ENCODE data around the gene MTHFD2L.
"Not testable (repeated sequence)": the region's sequence is repeated elsewhere in the genome, so short reads cannot be mapped to it uniquely, and the experiment has no call there.

MTHFD2L gene

DNA sequence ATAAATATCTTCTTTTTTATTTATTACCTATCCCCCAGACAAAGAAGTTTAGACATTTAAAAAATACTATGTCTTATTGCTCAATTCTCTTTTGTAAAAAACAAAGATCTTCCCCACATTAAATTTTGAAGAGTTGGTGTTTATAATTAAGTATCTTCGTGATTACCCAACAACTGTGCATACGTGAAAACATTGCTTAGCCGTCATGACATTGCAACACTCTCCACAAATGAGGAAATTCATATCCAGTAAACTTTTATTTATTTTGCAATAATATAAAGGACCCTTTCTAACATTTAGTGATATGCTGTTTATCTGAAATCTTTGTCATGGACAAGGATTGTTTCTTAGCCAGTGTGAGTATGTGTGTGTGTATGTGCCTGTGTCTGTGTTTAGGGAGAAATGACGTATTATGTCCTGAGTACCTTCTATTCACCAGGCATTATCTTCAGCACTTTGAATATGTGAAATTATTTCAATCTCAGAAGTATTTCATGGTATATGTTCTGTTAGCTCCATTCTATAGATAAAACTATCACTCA is 180.9 kb downstream of the MTHFD2L start:
- Histone ChIP-seq H3K9me3 (ENCODE audit: insufficient read depth, low read length) (no peaks in the 10 kb centered on the region), H3K9me2 (replicated peaks; ENCODE audit: insufficient read depth, low read length) (no peaks in the 10 kb centered on the region), H3K79me2 (ENCODE audit: insufficient read depth, low read length) (no peaks in the 10 kb centered on the region), H3K4me2 (ENCODE audit: low read depth, low read length, poor library complexity, severe bottlenecking) (no peak overlapping the region), H3K27me3 (ENCODE audit: low read length) (no peaks in the 10 kb centered on the region), H3K36me3 (ENCODE audit: low read length) (no peaks in the 10 kb centered on the region), H4K20me1 (ENCODE audit: low read depth, low read length) (no peaks in the 10 kb centered on the region), H3F3A (ENCODE audit: insufficient read depth) (no peaks in the 10 kb centered on the region), H2AFZ (ENCODE audit: low read depth, low read length, severe bottlenecking) (no peak overlapping the region), H3K27ac (ENCODE audit: low read depth, low read length) (no peak overlapping the region), H3K9ac (ENCODE audit: low read length) (no peak overlapping the region), H3K4me3 (ENCODE audit: insufficient read depth, low read length, poor library complexity, severe bottlenecking) (no peak overlapping the region)
- TF ChIP-seq EZH2phosphoT487 (conservative IDR thresholded peaks at IDR 0.05; ENCODE audit: low read length) = no peak
- TF ChIP-seq, protein P1, sequence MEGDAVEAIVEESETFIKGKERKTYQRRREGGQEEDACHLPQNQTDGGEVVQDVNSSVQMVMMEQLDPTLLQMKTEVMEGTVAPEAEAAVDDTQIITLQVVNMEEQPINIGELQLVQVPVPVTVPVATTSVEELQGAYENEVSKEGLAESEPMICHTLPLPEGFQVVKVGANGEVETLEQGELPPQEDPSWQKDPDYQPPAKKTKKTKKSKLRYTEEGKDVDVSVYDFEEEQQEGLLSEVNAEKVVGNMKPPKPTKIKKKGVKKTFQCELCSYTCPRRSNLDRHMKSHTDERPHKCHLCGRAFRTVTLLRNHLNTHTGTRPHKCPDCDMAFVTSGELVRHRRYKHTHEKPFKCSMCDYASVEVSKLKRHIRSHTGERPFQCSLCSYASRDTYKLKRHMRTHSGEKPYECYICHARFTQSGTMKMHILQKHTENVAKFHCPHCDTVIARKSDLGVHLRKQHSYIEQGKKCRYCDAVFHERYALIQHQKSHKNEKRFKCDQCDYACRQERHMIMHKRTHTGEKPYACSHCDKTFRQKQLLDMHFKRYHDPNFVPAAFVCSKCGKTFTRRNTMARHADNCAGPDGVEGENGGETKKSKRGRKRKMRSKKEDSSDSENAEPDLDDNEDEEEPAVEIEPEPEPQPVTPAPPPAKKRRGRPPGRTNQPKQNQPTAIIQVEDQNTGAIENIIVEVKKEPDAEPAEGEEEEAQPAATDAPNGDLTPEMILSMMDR (IDR thresholded peaks at IDR 0.05; ENCODE audit: insufficient read depth, low read length, poor library complexity, severe bottlenecking) = no peak

DNA sequence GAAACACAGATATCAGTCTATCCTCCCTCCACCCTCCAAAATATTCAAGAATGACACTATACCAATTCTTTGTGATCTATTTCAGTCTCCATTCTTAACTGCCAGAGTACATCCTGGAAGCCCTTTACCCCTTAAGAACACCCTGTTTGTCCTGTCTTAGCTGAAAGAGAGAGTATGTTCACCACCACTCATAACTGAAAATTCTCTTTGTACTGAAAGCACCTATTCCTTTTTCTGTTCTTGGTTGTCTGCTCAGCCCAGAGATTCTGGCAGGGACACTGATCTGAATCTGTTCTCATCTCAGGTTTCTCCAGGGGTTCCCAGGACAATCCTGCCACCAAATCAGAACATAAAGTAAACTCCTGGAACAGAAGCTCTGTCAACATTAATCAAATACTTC is 181.6 kb downstream of the MTHFD2L start:
- Histone ChIP-seq H3K9ac (ENCODE audit: low read length) (no peak overlapping the region), H3K27ac (ENCODE audit: low read depth, low read length) (no peak overlapping the region), H3F3A (ENCODE audit: insufficient read depth) (no peaks in the 10 kb centered on the region), H3K79me2 (ENCODE audit: insufficient read depth, low read length) (no peaks in the 10 kb centered on the region), H3K9me2 (replicated peaks; ENCODE audit: insufficient read depth, low read length) (no peaks in the 10 kb centered on the region), H3K27me3 (ENCODE audit: low read length) (no peaks in the 10 kb centered on the region), H3K4me3 (ENCODE audit: insufficient read depth, low read length, poor library complexity, severe bottlenecking) (no peak overlapping the region), H4K20me1 (ENCODE audit: low read depth, low read length) (no peaks in the 10 kb centered on the region), H2AFZ (ENCODE audit: low read depth, low read length, severe bottlenecking) (no peak overlapping the region), H3K4me2 (ENCODE audit: low read depth, low read length, poor library complexity, severe bottlenecking) (no peak overlapping the region), H3K36me3 (ENCODE audit: low read length) (no peaks in the 10 kb centered on the region), H3K9me3 (ENCODE audit: insufficient read depth, low read length) (no peaks in the 10 kb centered on the region)
- TF ChIP-seq EZH2phosphoT487 (conservative IDR thresholded peaks at IDR 0.05; ENCODE audit: low read length) = no peak
- TF ChIP-seq, protein P1 (IDR thresholded peaks at IDR 0.05; ENCODE audit: insufficient read depth, low read length, poor library complexity, severe bottlenecking) = no peak

GRCh38 chr4:74340421-74340820 is 182.5 kb downstream of the MTHFD2L start:
- not testable (repeated sequence) for H3K79me2 ChIP-seq (ENCODE audit: insufficient read depth, low read length); H3K4me2 ChIP-seq (ENCODE audit: low read depth, low read length, poor library complexity, severe bottlenecking); H4K20me1 ChIP-seq (ENCODE audit: low read depth, low read length); H2AFZ ChIP-seq (ENCODE audit: low read depth, low read length, severe bottlenecking); H3K36me3 ChIP-seq (ENCODE audit: low read length); H3K9me3 ChIP-seq (ENCODE audit: insufficient read depth, low read length); H3K27me3 ChIP-seq (ENCODE audit: low read length); H3K9me2 ChIP-seq (replicated peaks; ENCODE audit: insufficient read depth, low read length); H3K9ac ChIP-seq (ENCODE audit: low read length); H3K27ac ChIP-seq (ENCODE audit: low read depth, low read length); H3K4me3 ChIP-seq (ENCODE audit: insufficient read depth, low read length, poor library complexity, severe bottlenecking); H3F3A ChIP-seq (ENCODE audit: insufficient read depth)

DNA sequence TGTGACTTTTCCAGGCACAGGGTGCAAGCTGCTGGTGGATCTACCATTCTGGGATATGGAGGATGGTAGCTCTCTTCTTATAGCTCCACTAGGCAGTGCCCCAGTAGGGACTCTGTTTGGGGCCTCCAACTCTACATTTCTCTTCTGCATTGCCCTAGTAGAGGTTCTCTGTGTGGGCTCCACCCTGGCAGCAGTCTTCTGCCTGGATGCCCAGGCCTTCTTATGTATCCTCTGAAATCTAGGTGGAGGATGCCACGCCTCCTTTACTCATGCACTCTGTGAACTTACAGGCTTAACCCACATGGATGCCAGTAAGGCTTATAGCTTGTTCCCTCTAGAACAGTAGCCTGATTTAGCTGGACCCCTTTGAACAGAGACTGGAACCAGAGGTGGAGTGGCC is 186.1 kb downstream of the MTHFD2L start:
- no peaks in the 10 kb centered on the region for H3K9me3 ChIP-seq (ENCODE audit: insufficient read depth, low read length)
- no peaks in the 10 kb centered on the region for H3F3A ChIP-seq (ENCODE audit: insufficient read depth)
- no peak overlapping the region for H3K4me3 ChIP-seq (ENCODE audit: insufficient read depth, low read length, poor library complexity, severe bottlenecking)
- TF ChIP-seq EZH2phosphoT487 (conservative IDR thresholded peaks at IDR 0.05; ENCODE audit: low read length) = no peak
- TF ChIP-seq, protein P1 (IDR thresholded peaks at IDR 0.05; ENCODE audit: insufficient read depth, low read length, poor library complexity, severe bottlenecking) = no peak
- no peaks in the 10 kb centered on the region for H3K36me3 ChIP-seq (ENCODE audit: low read length)
- no peak overlapping the region for H3K9ac ChIP-seq (ENCODE audit: low read length)
- H3K27ac ChIP-seq (ENCODE audit: low read depth, low read length) = no peak overlapping the region
- H3K79me2 ChIP-seq (ENCODE audit: insufficient read depth, low read length) = no peaks in the 10 kb centered on the region
- H3K4me2 ChIP-seq (ENCODE audit: low read depth, low read length, poor library complexity, severe bottlenecking) = no peak overlapping the region
- no peaks in the 10 kb centered on the region for H3K9me2 ChIP-seq (replicated peaks; ENCODE audit: insufficient read depth, low read length)
- H4K20me1 ChIP-seq (ENCODE audit: low read depth, low read length) = no peaks in the 10 kb centered on the region
- no peaks in the 10 kb centered on the region for H3K27me3 ChIP-seq (ENCODE audit: low read length)
- no peak overlapping the region for H2AFZ ChIP-seq (ENCODE audit: low read depth, low read length, severe bottlenecking)
